Myocyte (in vitro differentiated cells): Measurements from ENCODE around the gene DYTN. TPM values are rescaled to one million over a fixed set of nuclear protein-coding genes. Genes with fewer than 3 reads are reported as not detected.

Source experiments
- DNase-seq: peaks from one replicate; pipeline ENCODE4 v3.0.0-alpha.2; 2012; ENCODE audit warnings: low read depth
- total RNA-seq: library from RNA; depleted of rRNA; stranded (reverse); fragments of >200 nt; gene quantifications from 2 replicates; pipeline ENCODE4 v1.2.3, GENCODE V29; 2014

DYTN gene
- total RNA-seq, 1 donor from 2014 or later: not detected

- no peak for DNase-seq
Measured at GRCh38 chr2:206616151-206616550, 102.0 kb downstream of the DYTN start.

GRCh38 chr2:206615417-206616089 is 102.6 kb downstream of the DYTN start:
- no peak for DNase-seq

- peak; percentile 5 for DNase-seq
Measured at GRCh38 chr2:206614811-206615210, 103.4 kb downstream of the DYTN start.

GRCh38 chr2:206611736-206612135 is 106.5 kb downstream of the DYTN start:
- no peak for DNase-seq

- DNase-seq: no peak
Measured at GRCh38 chr2:206611191-206611590, 107.0 kb downstream of the DYTN start.

GRCh38 chr2:206610451-206610850 is 107.7 kb downstream of the DYTN start:
- DNase-seq: no peak

- no peak for DNase-seq
Measured at GRCh38 chr2:206603243-206603642, 115.0 kb downstream of the DYTN start.

Other genes with a start within 250 kb of the DYTN start
- not detected in 2 replicates for gene FAM237A, start 75.9 kb downstream of the DYTN start, total RNA-seq
- gene MDH1B, start 46.9 kb upstream of the DYTN start, total RNA-seq: 0.32 and 1.1 TPM in 2 replicates
- gene FASTKD2, start 47.2 kb upstream of the DYTN start, total RNA-seq: 47.9 and 57.2 TPM in 2 replicates
- not detected in 2 replicates for gene CPO, start 221.1 kb upstream of the DYTN start, total RNA-seq